ENCODE results near the gene DYNLT1.

Gene DYNLT1

DNA sequence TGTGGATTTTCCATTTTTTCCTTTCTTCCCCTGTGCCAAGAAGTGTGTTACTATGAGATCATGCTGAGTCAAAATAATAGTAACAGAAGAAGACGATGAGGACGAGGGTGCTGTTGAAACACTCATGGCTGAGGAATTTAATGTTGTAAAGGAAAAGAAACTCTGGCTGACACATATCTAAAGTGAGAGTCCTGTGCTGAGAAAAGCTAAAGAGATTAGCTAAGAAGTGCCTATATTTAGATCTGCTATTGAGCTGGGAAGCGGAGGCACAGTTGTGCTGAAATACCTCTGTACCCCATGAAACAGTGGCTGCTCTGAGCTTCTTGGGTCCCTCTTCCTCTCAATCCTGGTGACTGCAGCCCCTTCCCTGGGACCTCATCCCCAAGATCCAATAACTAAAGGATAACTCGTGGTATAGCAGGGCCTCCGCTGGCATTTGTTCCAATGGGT, 4.2 kb upstream of the DYNLT1 start:
- no peak overlapping the region for H3K9ac ChIP-seq (ENCODE audit: low read depth, low read length)
- H3K4me1 ChIP-seq (ENCODE audit: insufficient read depth, low read length): peaks cover 8% of the 10 kb centered on the region; the same call in 1 of the 2 replicates
- H3K36me3 ChIP-seq (ENCODE audit: insufficient read depth, low read length): no peaks in the 10 kb centered on the region
- peaks cover 15% of the 10 kb centered on the region for H3K27me3 ChIP-seq (ENCODE audit: insufficient read depth, low read length)
- H3K27ac ChIP-seq (ENCODE audit: low read depth, low read length): no peak overlapping the region
- H3K9me3 ChIP-seq (ENCODE audit: insufficient read depth, low read depth, low read length): no peaks in the 10 kb centered on the region
- H3K4me3 ChIP-seq (ENCODE audit: low read length): no peak overlapping the region
- WGBS: 86% methylated on average over 4 of the region's 5 CpGs

DNA sequence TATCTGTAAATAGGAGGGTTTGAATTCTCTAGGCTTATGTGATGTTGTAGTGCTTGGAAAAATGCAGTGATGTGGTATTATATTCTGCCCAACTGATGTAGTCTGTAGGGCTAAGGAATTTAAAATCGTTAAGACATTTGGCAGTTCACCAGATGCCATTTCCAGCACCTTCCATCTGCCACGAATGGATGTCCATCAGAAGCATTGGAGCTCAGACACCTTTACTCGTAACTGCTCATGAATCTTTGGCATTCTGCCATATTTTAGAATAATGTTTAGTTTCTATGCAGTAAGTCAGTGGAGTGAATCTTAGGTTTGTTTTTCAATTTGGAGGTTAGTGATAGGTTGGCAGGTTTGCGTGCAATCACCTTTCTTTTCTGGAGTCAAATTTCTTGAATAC, 3.0 kb upstream of the DYNLT1 start:
- Histone ChIP-seq H3K36me3 (ENCODE audit: insufficient read depth, low read length) (no peaks in the 10 kb centered on the region), H3K27me3 (ENCODE audit: insufficient read depth, low read length) (peaks cover 15% of the 10 kb centered on the region), H3K9ac (ENCODE audit: low read depth, low read length) (no peak overlapping the region), H3K4me1 (ENCODE audit: insufficient read depth, low read length) (peaks cover 6% of the 10 kb centered on the region; the same call in 1 of the 2 replicates), H3K27ac (ENCODE audit: low read depth, low read length) (no peak overlapping the region), H3K4me3 (ENCODE audit: low read length) (no peak overlapping the region), H3K9me3 (ENCODE audit: insufficient read depth, low read depth, low read length) (no peaks in the 10 kb centered on the region)
- WGBS: 80% methylated on average over 4 of the region's 4 CpGs

DNA sequence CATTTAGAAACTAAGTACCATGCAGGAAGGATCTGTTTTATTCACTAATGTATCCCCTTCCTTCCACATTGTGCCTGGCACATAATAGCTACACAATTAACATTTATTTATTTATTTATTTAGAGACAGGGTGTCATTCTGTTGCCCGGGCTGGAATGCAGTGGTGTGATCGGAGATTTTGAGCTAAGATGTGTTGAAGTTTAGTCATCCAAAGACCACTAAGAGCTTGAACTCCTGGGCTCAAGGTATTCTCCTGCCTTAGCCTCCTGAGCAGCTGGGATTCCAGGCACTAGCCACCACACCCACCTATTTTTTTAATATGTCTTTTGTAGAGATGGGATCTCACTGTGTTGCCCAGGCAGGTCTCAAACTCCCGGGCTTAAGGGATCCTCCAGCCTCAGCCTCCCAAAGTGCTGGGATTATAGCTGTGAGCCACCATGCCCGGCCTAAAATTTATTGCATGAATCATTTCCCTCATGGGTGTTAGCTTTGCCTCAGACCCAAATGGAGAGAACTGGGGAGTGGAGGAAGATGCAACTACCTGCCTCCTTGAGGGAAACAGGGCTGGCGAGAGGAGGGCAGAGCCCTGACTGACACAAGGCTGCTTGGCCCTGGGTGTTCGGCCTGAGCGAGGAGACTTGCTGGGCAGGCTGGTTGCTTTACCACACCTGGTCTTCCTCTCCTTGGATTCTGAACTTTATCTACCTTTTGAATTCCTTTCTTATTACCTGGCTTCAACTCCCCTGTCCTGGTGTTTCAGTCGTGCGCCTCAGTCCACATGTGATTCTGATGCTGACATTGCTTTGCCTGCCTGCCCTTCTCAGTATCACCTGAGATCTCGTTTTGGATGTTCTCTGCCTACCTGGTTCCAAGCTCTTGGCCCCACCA, 1.7 kb upstream of the DYNLT1 start:
- Histone ChIP-seq H3K9me3 (ENCODE audit: insufficient read depth, low read depth, low read length) (no peaks in the 10 kb centered on the region), H3K36me3 (ENCODE audit: insufficient read depth, low read length) (no peaks in the 10 kb centered on the region), H3K4me3 (ENCODE audit: low read length) (no peak overlapping the region), H3K27ac (ENCODE audit: low read depth, low read length) (no peak overlapping the region), H3K4me1 (ENCODE audit: insufficient read depth, low read length) (peaks cover 6% of the 10 kb centered on the region; the same call in 1 of the 2 replicates), H3K27me3 (ENCODE audit: insufficient read depth, low read length) (peaks cover 15% of the 10 kb centered on the region), H3K9ac (ENCODE audit: low read depth, low read length) (no peak overlapping the region)
- WGBS: 87% methylated on average over 10 of the region's 10 CpGs

DNA sequence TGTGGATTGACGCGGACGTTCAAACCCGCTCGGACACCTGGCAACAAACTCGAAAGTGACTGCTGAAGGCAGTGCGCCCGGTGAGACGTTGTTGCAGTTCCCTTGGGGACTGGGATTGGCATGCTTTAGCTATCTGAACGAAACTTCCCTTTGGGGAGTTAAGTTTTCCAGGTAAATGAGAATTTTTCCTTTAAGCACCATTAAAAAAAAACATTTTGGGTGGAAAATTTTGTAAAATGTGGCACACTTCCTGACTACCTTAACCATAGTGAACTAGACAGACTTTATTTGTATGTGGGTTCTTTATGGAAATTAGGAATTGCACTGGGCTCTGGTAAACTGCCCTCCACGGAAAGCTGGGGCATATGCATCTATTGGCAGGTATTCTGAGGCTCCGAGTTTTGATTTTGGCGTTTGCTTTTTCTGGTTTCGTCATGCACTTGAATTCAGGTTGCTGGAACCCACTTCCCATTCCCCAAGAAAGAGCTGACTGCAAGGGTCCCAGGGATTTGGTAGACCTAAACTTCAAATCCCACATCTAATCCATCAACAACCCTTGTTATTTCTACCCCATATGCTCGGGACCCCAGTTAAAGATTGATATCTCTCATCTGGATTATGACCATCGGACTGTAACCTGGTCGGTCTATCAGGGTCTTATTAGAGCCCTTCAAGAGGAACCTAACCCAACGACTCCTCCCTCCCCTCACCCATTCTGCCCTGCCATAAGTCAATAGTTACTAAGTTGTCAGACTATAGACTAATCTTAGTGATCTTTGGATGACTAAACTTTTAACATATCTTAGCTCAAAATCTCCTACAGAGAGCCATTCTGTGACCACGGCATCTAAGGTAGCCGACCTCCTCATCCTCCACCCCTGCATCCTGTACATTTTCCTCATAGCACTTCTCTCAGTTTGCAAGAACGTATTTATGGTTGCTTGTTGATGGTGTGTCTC, 800 bp upstream of the DYNLT1 start:
- Histone ChIP-seq H3K9ac (ENCODE audit: low read depth, low read length) (peak overlapping the region; percentile 41), H3K9me3 (ENCODE audit: insufficient read depth, low read depth, low read length) (no peaks in the 10 kb centered on the region), H3K4me1 (ENCODE audit: insufficient read depth, low read length) (peaks cover 6% of the 10 kb centered on the region; the same call in 1 of the 2 replicates), H3K27me3 (ENCODE audit: insufficient read depth, low read length) (peaks cover 15% of the 10 kb centered on the region), H3K36me3 (ENCODE audit: insufficient read depth, low read length) (no peaks in the 10 kb centered on the region), H3K4me3 (ENCODE audit: low read length) (peak overlapping the region; percentile 90), H3K27ac (ENCODE audit: low read depth, low read length) (no peak overlapping the region)
- 35% methylated on average over 19 of the region's 21 CpGs for WGBS

DNA sequence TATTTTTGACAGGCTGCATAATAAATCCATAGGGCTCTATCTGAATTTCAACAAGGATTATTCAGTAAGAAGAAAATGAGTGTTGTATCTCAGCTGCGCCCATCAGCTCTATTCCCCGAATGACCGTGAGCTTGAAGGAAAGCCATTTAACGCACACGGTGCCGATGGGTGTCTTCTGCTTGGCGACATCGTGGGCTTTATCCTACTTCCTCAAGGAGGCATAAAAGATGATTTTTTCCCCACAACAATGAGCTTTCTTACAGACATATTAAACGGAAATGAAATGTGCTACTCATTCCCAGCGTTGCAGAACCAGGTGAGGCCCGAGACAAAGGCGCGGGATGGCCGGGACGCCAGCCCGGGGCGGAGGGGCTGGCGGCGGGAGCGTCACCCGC, 710 bp downstream of the DYNLT1 start:
- WGBS: 6% methylated on average over 21 of the region's 21 CpGs
- Histone ChIP-seq H3K4me1 (ENCODE audit: insufficient read depth, low read length) (peaks cover 6% of the 10 kb centered on the region; the same call in 1 of the 2 replicates), H3K4me3 (ENCODE audit: low read length) (peak overlapping the region; percentile 90), H3K9ac (ENCODE audit: low read depth, low read length) (peak overlapping the region; percentile 90), H3K36me3 (ENCODE audit: insufficient read depth, low read length) (no peaks in the 10 kb centered on the region), H3K27me3 (ENCODE audit: insufficient read depth, low read length) (peaks cover 15% of the 10 kb centered on the region), H3K9me3 (ENCODE audit: insufficient read depth, low read depth, low read length) (no peaks in the 10 kb centered on the region), H3K27ac (ENCODE audit: low read depth, low read length) (peak overlapping the region; percentile 87; the same call in 1 of the 2 replicates)

DNA sequence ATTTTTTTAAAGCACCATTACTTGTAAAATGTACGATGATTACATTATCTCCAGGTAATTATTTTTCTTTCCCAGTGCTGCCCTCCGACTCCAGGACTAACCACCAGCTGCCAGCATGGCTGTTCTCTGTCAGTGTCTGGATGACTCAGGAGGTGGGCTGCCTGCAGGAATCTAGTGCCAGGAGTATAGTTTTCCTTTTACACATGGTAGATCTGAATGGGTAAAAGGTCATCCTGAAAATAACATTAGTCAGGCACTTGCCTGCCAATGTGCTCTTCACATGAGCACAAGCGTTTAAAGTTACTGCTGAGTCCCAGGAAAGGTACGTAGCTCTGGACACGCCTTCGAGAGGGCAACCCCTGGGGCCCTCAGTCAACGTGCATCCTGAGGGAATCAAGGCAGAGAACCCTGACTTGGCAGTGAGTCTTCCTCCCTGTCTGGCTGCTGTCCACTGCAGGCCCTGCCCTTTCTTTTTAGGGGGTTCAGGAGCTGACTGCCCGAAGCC, 2.4 kb downstream of the DYNLT1 start:
- Histone ChIP-seq H3K9me3 (ENCODE audit: insufficient read depth, low read depth, low read length) (no peaks in the 10 kb centered on the region), H3K9ac (ENCODE audit: low read depth, low read length) (no peak overlapping the region), H3K27ac (ENCODE audit: low read depth, low read length) (no peak overlapping the region), H3K4me1 (ENCODE audit: insufficient read depth, low read length) (peaks cover 6% of the 10 kb centered on the region; the same call in 1 of the 2 replicates), H3K36me3 (ENCODE audit: insufficient read depth, low read length) (peaks cover 4% of the 10 kb centered on the region), H3K4me3 (ENCODE audit: low read length) (no peak overlapping the region), H3K27me3 (ENCODE audit: insufficient read depth, low read length) (peaks cover 15% of the 10 kb centered on the region)
- WGBS: 89% methylated on average over 7 of the region's 8 CpGs

DNA sequence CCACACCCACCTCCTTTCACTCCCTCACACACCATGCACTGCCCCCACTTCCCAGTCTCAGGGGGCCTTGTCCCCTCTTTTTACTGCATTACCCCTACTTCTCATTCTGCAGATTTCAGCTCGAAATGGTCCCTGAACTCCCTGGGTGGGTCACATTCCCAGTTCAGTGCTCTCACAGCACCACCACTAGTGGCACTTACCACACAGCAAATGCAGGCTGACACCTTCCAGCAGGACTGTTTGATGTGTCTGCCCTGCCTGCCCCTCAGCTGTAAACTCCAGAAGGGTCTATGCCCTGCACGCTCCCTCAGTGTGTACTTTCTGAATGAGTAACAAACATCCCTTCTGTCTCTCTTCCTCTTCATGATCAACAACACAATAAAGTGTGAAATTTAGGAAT, 4.0 kb downstream of the DYNLT1 start:
- no peak overlapping the region for H3K9ac ChIP-seq (ENCODE audit: low read depth, low read length)
- H3K4me3 ChIP-seq (ENCODE audit: low read length): no peak overlapping the region
- peaks cover 6% of the 10 kb centered on the region; the same call in 1 of the 2 replicates for H3K4me1 ChIP-seq (ENCODE audit: insufficient read depth, low read length)
- 95% methylated on average over 2 of the region's 2 CpGs for WGBS
- no peaks in the 10 kb centered on the region for H3K9me3 ChIP-seq (ENCODE audit: insufficient read depth, low read depth, low read length)
- H3K27me3 ChIP-seq (ENCODE audit: insufficient read depth, low read length): peaks cover 5% of the 10 kb centered on the region
- H3K36me3 ChIP-seq (ENCODE audit: insufficient read depth, low read length): peaks cover 18% of the 10 kb centered on the region
- no peak overlapping the region for H3K27ac ChIP-seq (ENCODE audit: low read depth, low read length)

GRCh38 chr6:158639056-158639455, 5.5 kb downstream of the DYNLT1 start:
- Histone ChIP-seq H3K36me3 (ENCODE audit: insufficient read depth, low read length) (peaks cover 32% of the 10 kb centered on the region), H3K9me3 (ENCODE audit: insufficient read depth, low read depth, low read length) (no peaks in the 10 kb centered on the region), H3K4me3 (ENCODE audit: low read length) (no peak overlapping the region), H3K27me3 (ENCODE audit: insufficient read depth, low read length) (no peaks in the 10 kb centered on the region), H3K4me1 (ENCODE audit: insufficient read depth, low read length) (no peaks in the 10 kb centered on the region), H3K9ac (ENCODE audit: low read depth, low read length) (no peak overlapping the region), H3K27ac (ENCODE audit: low read depth, low read length) (no peak overlapping the region)
- WGBS: 85% methylated on average over 5 of the region's 5 CpGs

- Histone ChIP-seq H3K36me3 (ENCODE audit: insufficient read depth, low read length) (peaks cover 39% of the 10 kb centered on the region), H3K9me3 (ENCODE audit: insufficient read depth, low read depth, low read length) (no peaks in the 10 kb centered on the region), H3K27me3 (ENCODE audit: insufficient read depth, low read length) (no peaks in the 10 kb centered on the region), H3K27ac (ENCODE audit: low read depth, low read length) (no peak overlapping the region), H3K4me3 (ENCODE audit: low read length) (no peak overlapping the region), H3K9ac (ENCODE audit: low read depth, low read length) (no peak overlapping the region), H3K4me1 (ENCODE audit: insufficient read depth, low read length) (no peaks in the 10 kb centered on the region)
- 89% methylated on average over 3 of the region's 3 CpGs for WGBS
These were observed 6.2 kb downstream of the DYNLT1 start for GRCh38 chr6:158638324-158638854.

DNA sequence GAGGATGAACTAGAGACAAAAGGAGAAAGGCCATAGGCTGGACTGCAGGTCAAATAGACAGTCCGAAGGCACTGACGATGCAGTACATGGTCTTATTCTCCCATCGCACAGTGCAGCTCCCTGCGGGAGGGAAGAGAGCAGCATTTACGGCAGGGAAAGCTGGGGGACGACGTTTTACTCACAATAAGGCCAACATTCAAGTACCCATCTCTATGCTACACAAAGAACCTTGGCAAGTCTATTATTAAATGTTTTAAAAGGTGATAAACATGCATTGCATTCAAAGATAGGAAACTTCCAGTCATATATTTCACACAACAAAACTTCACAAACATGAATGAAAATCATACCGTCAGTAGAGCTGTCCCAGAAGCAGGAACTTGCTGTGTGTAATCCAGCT, 7.8 kb downstream of the DYNLT1 start:
- Histone ChIP-seq H3K9me3 (ENCODE audit: insufficient read depth, low read depth, low read length) (no peaks in the 10 kb centered on the region), H3K36me3 (ENCODE audit: insufficient read depth, low read length) (peaks cover 53% of the 10 kb centered on the region), H3K27ac (ENCODE audit: low read depth, low read length) (no peak overlapping the region), H3K4me3 (ENCODE audit: low read length) (no peak overlapping the region), H3K27me3 (ENCODE audit: insufficient read depth, low read length) (no peaks in the 10 kb centered on the region), H3K4me1 (ENCODE audit: insufficient read depth, low read length) (no peaks in the 10 kb centered on the region), H3K9ac (ENCODE audit: low read depth, low read length) (no peak overlapping the region)
- 95% methylated on average over 8 of the region's 8 CpGs for WGBS
